GM19463 (cell line): Measurements from ENCODE around the gene ARHGAP27.

Source experiments
- ATAC-seq: cut with Tn5 transposase; IDR thresholded peaks from one replicate; pipeline ENCODE4 v1.9.1; 2021; ENCODE audit warnings: mild to moderate bottlenecking, moderate library complexity; ENCODE audit not compliant: unreplicated experiment

ARHGAP27 gene

GRCh38 chr17:45410144-45411091, 22.3 kb downstream of the ARHGAP27 start:
- ATAC-seq, result peak; percentile 46

GRCh38 chr17:45409659-45410076, 23.0 kb downstream of the ARHGAP27 start:
- ATAC-seq, result no peak

DNA sequence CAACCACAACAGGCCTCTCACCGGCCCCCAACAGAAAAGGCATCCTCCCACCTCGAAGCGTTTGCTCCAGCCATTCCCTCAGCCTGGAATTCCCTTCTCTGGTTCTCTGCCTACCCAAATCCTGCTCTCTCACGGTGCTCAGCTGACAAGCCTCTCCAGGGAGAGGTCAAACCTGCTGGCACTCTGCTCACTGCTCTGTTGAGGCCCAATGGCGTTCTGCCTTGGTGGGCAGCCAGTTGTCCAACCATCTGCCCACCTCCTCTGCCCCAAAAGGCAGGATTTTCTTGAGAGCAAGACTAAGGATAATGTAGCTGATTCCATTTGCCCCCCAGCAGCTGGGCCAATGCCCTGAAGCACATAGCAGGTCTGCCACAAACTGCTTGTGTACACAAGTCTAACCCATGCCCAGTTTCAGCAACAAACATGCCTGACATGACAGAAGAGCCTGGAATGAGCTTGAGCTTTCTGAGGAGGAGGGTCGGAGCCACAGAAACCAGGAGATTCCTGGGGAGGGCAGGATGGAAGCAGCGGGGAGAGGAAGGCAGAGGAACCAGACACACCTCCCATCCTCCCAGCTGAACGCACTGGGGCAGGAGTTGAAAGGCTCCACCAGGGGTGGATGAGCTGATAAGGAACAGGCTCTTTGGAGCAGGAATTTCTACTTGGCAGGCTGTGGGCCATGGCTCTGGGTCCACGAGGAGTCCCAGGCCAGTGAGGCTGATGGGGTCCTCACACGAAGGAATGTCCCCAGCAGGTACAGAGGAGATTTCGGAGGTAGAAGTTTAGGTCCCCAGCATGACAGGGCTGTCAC, 23.9 kb downstream of the ARHGAP27 start:
- ATAC-seq, result no peak

DNA sequence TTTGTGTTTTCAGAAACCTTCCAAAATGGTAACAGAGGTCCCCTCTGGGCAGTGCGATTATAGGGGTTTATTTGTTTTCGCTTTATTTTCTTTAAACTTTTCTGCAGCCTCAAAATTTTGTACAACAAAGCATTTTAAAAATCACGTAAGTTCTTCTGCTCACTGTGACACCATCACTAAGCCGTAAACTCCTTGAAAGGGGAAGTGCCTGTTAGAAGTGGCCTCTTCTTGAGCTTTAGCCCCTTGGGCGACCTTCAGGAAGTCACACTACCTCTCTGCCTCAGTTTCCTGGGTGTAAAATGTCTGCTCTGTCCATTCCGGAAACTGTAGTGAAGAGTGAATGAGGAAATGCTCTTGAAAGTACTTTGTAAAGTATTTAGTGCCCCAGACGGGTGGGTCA, 26.6 kb downstream of the ARHGAP27 start:
- ATAC-seq, result no peak

- ATAC-seq, result no peak
Observed at GRCh38 chr17:45405250-45406086, 27.2 kb downstream of the ARHGAP27 start.

DNA sequence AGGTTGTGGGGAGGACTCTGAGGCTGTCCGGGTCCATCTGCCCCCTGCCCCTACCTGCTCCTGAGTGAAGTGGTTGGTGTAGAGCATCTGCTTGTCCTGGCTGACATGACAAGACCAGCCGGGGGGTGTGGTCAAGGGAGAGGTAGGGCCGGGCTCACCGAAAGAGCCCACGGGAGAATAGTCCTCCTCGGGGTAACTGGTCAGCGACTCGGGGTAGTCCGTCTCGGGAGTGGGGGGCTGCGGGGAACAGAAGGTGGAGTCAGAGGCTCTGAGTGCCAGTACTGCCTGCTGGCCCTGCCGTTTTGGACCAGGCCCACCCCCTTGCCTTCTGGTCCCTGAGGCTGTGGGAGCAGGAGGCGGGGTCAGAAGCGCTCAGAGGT, 27.8 kb downstream of the ARHGAP27 start:
- no peak for ATAC-seq

DNA sequence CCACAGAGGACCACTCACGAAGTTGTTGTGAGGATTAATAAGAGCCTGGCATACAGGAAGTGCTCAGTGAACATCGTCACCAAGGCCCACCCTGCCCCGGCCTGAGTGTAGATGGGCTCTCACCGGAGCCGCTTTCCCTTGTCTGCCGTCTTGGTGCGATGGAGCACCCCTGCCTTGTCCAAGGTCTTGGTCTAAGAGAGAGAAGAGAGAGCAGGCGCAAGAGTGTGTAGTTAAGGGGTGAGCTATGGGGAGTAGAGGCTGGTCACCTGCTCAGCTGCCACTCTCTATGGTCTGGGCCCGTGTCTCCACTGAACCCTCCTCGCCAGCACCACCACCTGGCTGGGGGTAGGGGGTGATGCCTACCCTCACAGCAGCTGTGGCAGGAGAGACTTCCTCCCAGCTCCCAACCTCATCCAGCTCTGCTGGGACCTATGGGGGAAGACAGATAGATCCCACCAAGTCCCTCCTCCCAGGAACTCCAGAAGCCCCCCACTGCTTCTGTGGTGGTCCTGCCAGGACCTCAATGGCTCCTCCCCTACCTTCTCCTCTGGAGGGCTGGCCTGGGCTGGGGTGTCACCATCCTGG, 28.7 kb downstream of the ARHGAP27 start:
- no peak for ATAC-seq

DNA sequence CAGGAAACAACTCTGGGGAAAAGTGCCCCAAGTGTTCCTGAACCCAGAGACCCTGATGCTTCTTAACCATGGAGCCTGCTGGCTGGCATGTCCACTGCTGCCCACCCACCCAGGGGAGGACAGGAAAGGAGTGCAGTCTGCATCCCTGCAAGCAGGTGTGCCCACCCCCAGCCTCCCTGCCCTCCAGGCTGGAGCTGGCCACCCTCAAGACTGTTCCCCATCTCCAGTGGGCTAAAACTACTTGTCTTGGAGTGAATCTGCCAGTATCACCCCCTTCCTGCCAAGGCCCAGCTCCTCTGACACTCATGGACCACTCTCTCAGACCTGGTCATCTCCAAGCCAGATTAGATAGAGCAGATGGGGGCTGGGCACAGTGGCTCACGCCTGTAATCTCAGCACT, 29.8 kb downstream of the ARHGAP27 start:
- no peak for ATAC-seq

GRCh38 chr17:45398800-45399199, 33.9 kb downstream of the ARHGAP27 start:
- ATAC-seq, result no peak

DNA sequence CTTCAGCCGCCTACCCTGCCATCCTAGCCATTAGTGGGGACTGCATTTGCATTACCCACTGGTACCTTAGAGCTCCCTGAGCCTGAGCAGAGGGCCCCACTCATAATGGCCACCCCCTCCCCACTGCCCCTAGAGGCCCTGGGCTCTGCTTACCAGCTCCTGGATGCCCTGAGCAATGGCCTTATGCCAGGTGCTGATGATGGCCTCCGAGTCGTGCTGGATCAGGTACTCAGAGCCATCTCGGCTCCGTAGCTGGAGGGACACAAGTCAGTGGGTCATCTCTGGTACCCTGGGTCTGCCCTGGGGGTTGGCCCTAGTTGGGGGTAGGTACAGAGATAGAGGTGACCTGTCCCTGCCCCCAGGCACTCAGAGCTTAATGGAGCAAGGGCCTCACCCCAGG, 34.9 kb downstream of the ARHGAP27 start:
- no peak for ATAC-seq

GRCh38 chr17:45396496-45397205, 36.0 kb downstream of the ARHGAP27 start:
- ATAC-seq, result no peak

DNA sequence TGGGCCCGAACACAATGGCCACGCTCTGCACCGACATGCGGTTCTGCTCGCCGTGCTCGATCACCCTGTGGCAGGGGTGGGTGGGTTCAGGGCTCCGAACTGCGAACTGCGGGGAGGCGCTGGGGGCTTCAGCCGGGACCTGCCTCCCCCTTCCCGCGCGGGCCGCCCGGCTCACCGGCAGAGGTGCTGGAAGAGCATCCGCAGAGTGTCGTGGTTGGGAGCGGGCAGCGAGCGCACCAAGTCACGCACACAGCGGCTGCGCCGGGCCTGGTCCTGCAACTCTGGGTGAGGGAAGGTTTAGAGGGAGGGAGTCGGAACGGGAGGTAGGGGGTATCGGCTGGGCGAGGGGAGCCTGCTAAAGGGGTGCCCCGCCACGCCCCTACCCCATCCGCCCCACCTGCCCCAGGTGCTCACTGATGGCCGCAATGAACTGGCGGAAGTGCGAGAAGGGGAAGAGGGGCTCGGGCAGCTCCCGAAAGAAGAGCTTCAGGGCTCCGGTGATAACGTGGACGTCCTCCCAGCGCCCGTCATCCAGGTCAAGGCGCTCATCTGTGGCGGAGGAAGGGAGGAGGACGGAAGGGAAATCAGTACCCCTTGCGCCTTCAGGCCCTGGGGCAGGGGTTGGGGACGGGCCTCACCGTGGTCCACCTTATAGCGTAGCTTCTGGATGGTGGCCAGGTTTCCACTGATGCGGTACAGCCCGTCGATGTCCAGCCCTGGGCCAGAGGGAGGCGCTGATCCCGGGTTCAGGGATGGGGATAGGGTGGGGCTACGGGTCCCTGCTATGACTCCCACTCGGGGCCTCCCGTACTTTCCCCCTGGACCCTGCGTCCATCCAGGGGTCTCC, 36.9 kb downstream of the ARHGAP27 start:
- ATAC-seq, result no peak

- no peak for ATAC-seq
Observed at GRCh38 chr17:45394913-45395568, 37.6 kb downstream of the ARHGAP27 start.

DNA sequence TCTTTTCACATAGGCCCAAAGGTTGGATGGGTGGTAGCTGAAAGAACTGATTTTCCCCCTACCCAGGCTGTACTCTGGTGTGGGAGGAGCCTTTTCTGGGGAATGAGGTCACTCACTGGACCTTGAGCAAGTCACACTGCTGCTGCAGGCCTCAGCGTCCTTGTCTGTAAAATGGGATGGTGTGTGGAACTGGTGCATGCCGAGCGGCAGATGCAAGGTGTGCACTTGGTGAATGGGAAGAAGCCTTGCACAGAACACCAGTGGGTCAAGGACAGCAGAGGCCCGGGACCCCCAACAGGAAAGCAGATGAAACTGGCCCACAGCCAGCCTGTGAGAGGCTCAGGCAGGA, 38.1 kb downstream of the ARHGAP27 start:
- ATAC-seq, result no peak

- ATAC-seq, result no peak
Observed at GRCh38 chr17:45394091-45394490, 38.6 kb downstream of the ARHGAP27 start.

- no peak for ATAC-seq
Observed at GRCh38 chr17:45393411-45393810, 39.3 kb downstream of the ARHGAP27 start.

GRCh38 chr17:45391918-45392317, 40.8 kb downstream of the ARHGAP27 start:
- no peak for ATAC-seq

GRCh38 chr17:45391291-45391690, 41.4 kb downstream of the ARHGAP27 start:
- ATAC-seq, result no peak

- ATAC-seq, result no peak
Observed at GRCh38 chr17:45389354-45389753, 43.3 kb downstream of the ARHGAP27 start.
